Measurements from ENCODE around the gene FERMT2. TPM values are rescaled to one million over a fixed set of nuclear protein-coding genes. Genes with fewer than 3 reads are reported as not detected.

FERMT2 gene
- total and polyA plus RNA-seq, 5 experiments from 2014 or later, result 0.27 to 0.52 TPM; not detected in 3

- H3K9me3 Mint-ChIP-seq, result peaks cover 0 to 1% (median 0%) of the 10 kb centered on the region in 9 donors
- ATAC-seq, result no peak
- H3K27ac Mint-ChIP-seq, result no peak overlapping the region
Observed at GRCh38 chr14:52913271-52913670, 37.6 kb downstream of the FERMT2 start.

GRCh38 chr14:52911904-52912303 lies 38.9 kb downstream of the FERMT2 start:
- H3K36me3 Mint-ChIP-seq, result no peaks in the 10 kb centered on the region
- H3K9me3 Mint-ChIP-seq, result peaks cover 0 to 1% (median 0%) of the 10 kb centered on the region in 9 donors
- ATAC-seq (no peak), DNase-seq (no peak)
- H3K4me1 Mint-ChIP-seq, result peaks cover 0 to 3% (median 1%) of the 10 kb centered on the region in 4 donors
- no peak overlapping the region for H3K27ac Mint-ChIP-seq
- POLR2A ChIA-PET, result no interaction called here
- H3K27me3 Mint-ChIP-seq, result no peaks in the 10 kb centered on the region
- H3K4me3 Mint-ChIP-seq, result no peak overlapping the region

More at GRCh38 chr14:52913271-52913670, 37.6 kb downstream of the FERMT2 start:
- no peaks in the 10 kb centered on the region for H3K27me3 Mint-ChIP-seq
- no peak for DNase-seq
- H3K36me3 Mint-ChIP-seq, result no peaks in the 10 kb centered on the region
- H3K4me3 Mint-ChIP-seq, result no peak overlapping the region
- POLR2A ChIA-PET, result interaction anchor here (0.5 kb wide), 1 partner anchor 124 kb away, joined by 3 read pairs; no protein-coding TSS in a partner anchor
- peaks cover 5 to 15% (median 11%) of the 10 kb centered on the region in 4 donors for H3K4me1 Mint-ChIP-seq

GRCh38 chr14:52910572-52910971 lies 40.3 kb downstream of the FERMT2 start:
- Mint-ChIP-seq H3K4me3 (no peak overlapping the region), H3K27ac (no peak overlapping the region), H3K36me3 (no peaks in the 10 kb centered on the region), H3K9me3 (peaks cover 0 to 1% (median 0%) of the 10 kb centered on the region in 9 donors), H3K4me1 (peaks cover 0 to 2% (median 0%) of the 10 kb centered on the region in 4 donors), H3K27me3 (no peaks in the 10 kb centered on the region)
- DNase-seq, result no peak
- POLR2A ChIA-PET, result no interaction called here
- ATAC-seq, result no peak

- H3K4me1 Mint-ChIP-seq, result peaks cover 0 to 4% (median 0%) of the 10 kb centered on the region in 4 donors
- no peak overlapping the region for H3K27ac Mint-ChIP-seq
- no peak overlapping the region for H3K4me3 Mint-ChIP-seq
- H3K27me3 Mint-ChIP-seq, result peaks cover 0 to 4% (median 0%) of the 10 kb centered on the region in 5 donors
- DNase-seq (no peak), ATAC-seq (no peak)
- H3K36me3 Mint-ChIP-seq, result no peaks in the 10 kb centered on the region
- no peaks in the 10 kb centered on the region for H3K9me3 Mint-ChIP-seq
- POLR2A ChIA-PET, result no interaction called here
Observed at GRCh38 chr14:52907949-52908348, 42.9 kb downstream of the FERMT2 start.

- peak overlapping the region in 1 of 10 donors; percentile 33 for H3K27ac Mint-ChIP-seq
- no peaks in the 10 kb centered on the region for H3K9me3 Mint-ChIP-seq
- ATAC-seq (no peak), DNase-seq (no peak)
- H3K4me3 Mint-ChIP-seq, result no peak overlapping the region
- H3K36me3 Mint-ChIP-seq, result no peaks in the 10 kb centered on the region
- H3K4me1 Mint-ChIP-seq, result peaks cover 0 to 4% (median 0%) of the 10 kb centered on the region in 4 donors
- POLR2A ChIA-PET, result no interaction called here
- peaks cover 0 to 7% (median 0%) of the 10 kb centered on the region in 5 donors for H3K27me3 Mint-ChIP-seq
Observed at GRCh38 chr14:52906141-52906601, 44.7 kb downstream of the FERMT2 start.

- no peaks in the 10 kb centered on the region for H3K9me3 Mint-ChIP-seq
- no peak for ATAC-seq
- peaks cover 0 to 7% (median 0%) of the 10 kb centered on the region in 5 donors for H3K27me3 Mint-ChIP-seq
- peak overlapping the region in 1 of 10 donors; percentile 26 for H3K27ac Mint-ChIP-seq
- peaks cover 0 to 4% (median 0%) of the 10 kb centered on the region in 4 donors for H3K4me1 Mint-ChIP-seq
- H3K36me3 Mint-ChIP-seq, result no peaks in the 10 kb centered on the region
- no peak overlapping the region for H3K4me3 Mint-ChIP-seq
- no peak for DNase-seq
- POLR2A ChIA-PET, result no interaction called here
Observed at GRCh38 chr14:52902971-52903619, 47.8 kb downstream of the FERMT2 start.

- POLR2A ChIA-PET, result no interaction called here
- peaks cover 0 to 2% (median 0%) of the 10 kb centered on the region in 4 donors for H3K4me1 Mint-ChIP-seq
- H3K9me3 Mint-ChIP-seq, result no peaks in the 10 kb centered on the region
- H3K27me3 Mint-ChIP-seq, result peaks cover 0 to 7% (median 1%) of the 10 kb centered on the region in 5 donors
- no peak overlapping the region for H3K4me3 Mint-ChIP-seq
- no peaks in the 10 kb centered on the region for H3K36me3 Mint-ChIP-seq
- no peak for ATAC-seq
- DNase-seq, result no peak
- H3K27ac Mint-ChIP-seq, result peak overlapping the region in 1 of 10 donors; percentile 9
Observed at GRCh38 chr14:52901357-52901980, 49.4 kb downstream of the FERMT2 start.

- ATAC-seq (no peak), DNase-seq (no peak)
Observed at GRCh38 chr14:52900731-52901130, 50.1 kb downstream of the FERMT2 start.

GRCh38 chr14:52898496-52898895 lies 52.4 kb downstream of the FERMT2 start:
- no peak overlapping the region for H3K27ac Mint-ChIP-seq
- no peak for ATAC-seq
- POLR2A ChIA-PET, result no interaction called here
- no peak overlapping the region for H3K4me3 Mint-ChIP-seq
- peaks cover 0 to 4% (median 1%) of the 10 kb centered on the region in 5 donors for H3K27me3 Mint-ChIP-seq
- H3K9me3 Mint-ChIP-seq, result no peaks in the 10 kb centered on the region
- no peaks in the 10 kb centered on the region for H3K36me3 Mint-ChIP-seq
- no peak for DNase-seq
- H3K4me1 Mint-ChIP-seq, result peaks cover 0 to 4% (median 2%) of the 10 kb centered on the region in 4 donors

More at GRCh38 chr14:52900731-52901130, 50.1 kb downstream of the FERMT2 start:
- H3K27me3 Mint-ChIP-seq, result peaks cover 0 to 7% (median 1%) of the 10 kb centered on the region in 5 donors
- no peak overlapping the region for H3K4me3 Mint-ChIP-seq
- POLR2A ChIA-PET, result no interaction called here
- no peaks in the 10 kb centered on the region for H3K9me3 Mint-ChIP-seq
- H3K27ac Mint-ChIP-seq, result no peak overlapping the region
- no peaks in the 10 kb centered on the region for H3K36me3 Mint-ChIP-seq
- H3K4me1 Mint-ChIP-seq, result peaks cover 0 to 2% (median 0%) of the 10 kb centered on the region in 4 donors

- peak in 1 of 2 donors; percentile 62 for ATAC-seq
- no peak for DNase-seq
- H3K9me3 Mint-ChIP-seq, result no peaks in the 10 kb centered on the region
- H3K4me3 Mint-ChIP-seq, result no peak overlapping the region
- H3K27ac Mint-ChIP-seq, result no peak overlapping the region
- peaks cover 0 to 3% (median 0%) of the 10 kb centered on the region in 5 donors for H3K27me3 Mint-ChIP-seq
- peaks cover 0 to 5% (median 3%) of the 10 kb centered on the region in 4 donors for H3K4me1 Mint-ChIP-seq
- POLR2A ChIA-PET, result no interaction called here
- no peaks in the 10 kb centered on the region for H3K36me3 Mint-ChIP-seq
Observed at GRCh38 chr14:52895000-52895399, 55.9 kb downstream of the FERMT2 start.

GRCh38 chr14:52891800-52892199 lies 59.0 kb downstream of the FERMT2 start:
- Mint-ChIP-seq H3K27ac (no peak overlapping the region), H3K4me3 (no peak overlapping the region), H3K9me3 (no peaks in the 10 kb centered on the region), H3K4me1 (peaks cover 0 to 5% (median 3%) of the 10 kb centered on the region in 4 donors), H3K27me3 (peaks cover 0 to 1% (median 0%) of the 10 kb centered on the region in 5 donors), H3K36me3 (no peaks in the 10 kb centered on the region)
- DNase-seq (no peak), ATAC-seq (no peak)
- POLR2A ChIA-PET, result no interaction called here

- H3K27me3 Mint-ChIP-seq, result peaks cover 0 to 1% (median 0%) of the 10 kb centered on the region in 5 donors
- POLR2A ChIA-PET, result no interaction called here
- no peak for ATAC-seq
- H3K4me3 Mint-ChIP-seq, result no peak overlapping the region
- H3K9me3 Mint-ChIP-seq, result no peaks in the 10 kb centered on the region
- H3K36me3 Mint-ChIP-seq, result no peaks in the 10 kb centered on the region
- peaks cover 0 to 1% (median 0%) of the 10 kb centered on the region in 4 donors for H3K4me1 Mint-ChIP-seq
- peak overlapping the region in 1 of 10 donors; percentile 38 for H3K27ac Mint-ChIP-seq
- no peak for DNase-seq
Observed at GRCh38 chr14:52888839-52889838, 61.7 kb downstream of the FERMT2 start.

Data from naive thymus-derived CD8-positive, alpha-beta T cell (primary cell).